Superior temporal gyrus (tissue), 1 donor: ENCODE results near the gene RYR1.
"Not testable (repeated sequence)": the region's sequence is repeated elsewhere in the genome, so short reads cannot be mapped to it uniquely, and the experiment has no call there.

Experiments used
- DNase-seq: peaks from one replicate; pipeline ENCODE4 v3.0.0-alpha.2; 2016; ENCODE audit errors: extremely low spot score

RYR1 gene

GRCh38 chr19:38615007-38615581 is 181.6 kb downstream of the RYR1 start:
- DNase-seq = no peak

GRCh38 chr19:38616265-38616664 is 182.8 kb downstream of the RYR1 start:
- no peak for DNase-seq

GRCh38 chr19:38617283-38617763 is 183.8 kb downstream of the RYR1 start:
- no peak for DNase-seq

GRCh38 chr19:38617764-38618589 is 184.5 kb downstream of the RYR1 start, which contains the start of gene MAP4K1:
MAP4K1 (minus strand) TSS chr19:38617953; CDS start chr19:38617895, 58 bp downstream.
- peak; percentile 17 for DNase-seq

- DNase-seq = peak; percentile 100
Measured at GRCh38 chr19:38618590-38619360, 185.3 kb downstream of the RYR1 start, which contains the start of gene EIF3K. EIF3K (plus strand) TSS chr19:38619188; CDS start chr19:38619269, 81 bp downstream.

- no peak for DNase-seq
Measured at GRCh38 chr19:38619361-38620174, 186.1 kb downstream of the RYR1 start.

GRCh38 chr19:38624822-38625221 is 191.3 kb downstream of the RYR1 start:
- no peak for DNase-seq

GRCh38 chr19:38626401-38626800 is 192.9 kb downstream of the RYR1 start:
- no peak for DNase-seq

GRCh38 chr19:38629568-38629967 is 196.1 kb downstream of the RYR1 start:
- no peak for DNase-seq

GRCh38 chr19:38631301-38631700 is 197.8 kb downstream of the RYR1 start:
- not testable (repeated sequence) for DNase-seq

GRCh38 chr19:38631811-38632475 is 198.5 kb downstream of the RYR1 start:
- not testable (repeated sequence) for DNase-seq

- no peak for DNase-seq
Measured at GRCh38 chr19:38632476-38633213, 199.2 kb downstream of the RYR1 start.

GRCh38 chr19:38634757-38635482 is 201.4 kb downstream of the RYR1 start:
- DNase-seq = peak; percentile 84

- DNase-seq = peak; percentile 32
Measured at GRCh38 chr19:38635483-38636399, 202.2 kb downstream of the RYR1 start.
